LNCAP (cell line): Measurements from ENCODE around the gene CYBRD1.

ENCODE experiments used
- CTCF ChIP-seq: fragments of 450-650 bp; IDR thresholded peaks from 2 replicates; pipeline ENCODE4 v1.5.1; 2017; ENCODE audit warnings: mild to moderate bottlenecking

CYBRD1 gene

GRCh38 chr2:171579481-171579880, 57.2 kb downstream of the CYBRD1 start:
- no peak for TF ChIP-seq CTCF

- TF ChIP-seq CTCF = no peak
Observed at GRCh38 chr2:171583566-171583965, 61.3 kb downstream of the CYBRD1 start.

- no peak for TF ChIP-seq CTCF
Observed at GRCh38 chr2:171584001-171584400, 61.7 kb downstream of the CYBRD1 start.

GRCh38 chr2:171587132-171587531, 64.9 kb downstream of the CYBRD1 start:
- TF ChIP-seq CTCF = no peak

GRCh38 chr2:171587567-171587966, 65.3 kb downstream of the CYBRD1 start:
- TF ChIP-seq CTCF = no peak

GRCh38 chr2:171590116-171590515, 67.8 kb downstream of the CYBRD1 start:
- no peak for TF ChIP-seq CTCF

GRCh38 chr2:171592036-171592555, 69.8 kb downstream of the CYBRD1 start:
- no peak for TF ChIP-seq CTCF

- no peak for TF ChIP-seq CTCF
Observed at GRCh38 chr2:171595456-171595855, 73.2 kb downstream of the CYBRD1 start.
